ENCODE data around the gene TMEM184B. TPM values are rescaled to one million over a fixed set of nuclear protein-coding genes. Genes with fewer than 3 reads are reported as not detected.

Gene TMEM184B
- total and polyA plus RNA-seq, 4 donors: 7.5 to 12.6 (median 9.9) TPM

DNA sequence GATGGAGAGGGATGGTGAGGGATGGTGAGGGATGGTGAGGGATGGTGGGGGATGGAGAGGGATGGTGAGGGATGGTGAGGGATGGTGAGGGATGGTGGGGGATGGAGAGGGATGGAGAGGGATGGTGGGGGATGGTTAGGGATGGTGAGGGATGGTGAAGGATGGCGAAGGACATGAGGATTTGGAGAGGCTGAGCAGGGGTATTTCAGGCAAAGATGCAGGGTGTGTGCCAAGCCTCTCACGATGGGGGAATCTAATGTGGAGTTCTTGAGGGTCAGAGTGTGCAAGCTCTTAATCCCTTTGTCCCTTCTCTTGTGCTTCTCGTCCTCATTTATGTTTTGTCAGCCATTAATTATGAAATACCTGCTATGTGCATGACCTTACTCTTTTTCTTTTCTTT is 83.7 kb downstream of the TMEM184B start:
- TF ChIP-seq RXRA (IDR thresholded peaks at IDR 0.05): no peak
- no peak for TF ChIP-seq TAF1 (conservative IDR thresholded peaks at IDR 0.05)
- no peak for TF ChIP-seq RAD21 (IDR thresholded peaks at IDR 0.05)
- H3K4me3 ChIP-seq (ENCODE audit: low read depth in 1 of 3, low read length in 3 of 3): no peak overlapping the region
- no peak overlapping the region for H3K27ac ChIP-seq (ENCODE audit: low read depth in 1 of 2, low read length in 2 of 2)
- H3K9ac ChIP-seq (ENCODE audit: low read depth in 1 of 2, low read length in 2 of 2): no peak overlapping the region
- no peaks in the 10 kb centered on the region for H3K27me3 ChIP-seq (ENCODE audit: control insufficient read depth in 4 of 4, insufficient read depth in 4 of 4, low read length in 3 of 4)
- H3K36me3 ChIP-seq (ENCODE audit: control insufficient read depth in 4 of 4, insufficient read depth in 3 of 4, low read depth in 1 of 4, low read length in 3 of 4): no peaks in the 10 kb centered on the region
- no peak for DNase-seq (ENCODE audit: low spot score)
- WGBS: 82% methylated on average over 3 of the region's 3 CpGs
- H3K9me3 ChIP-seq (ENCODE audit: control insufficient read depth in 4 of 4, low read length in 3 of 4): no peaks in the 10 kb centered on the region
- H3K4me1 ChIP-seq (ENCODE audit: control insufficient read depth in 4 of 4, insufficient read depth in 4 of 4, low read length in 3 of 4): peaks cover 19 to 44% (median 32%) of the 10 kb centered on the region in 4 donors

DNA sequence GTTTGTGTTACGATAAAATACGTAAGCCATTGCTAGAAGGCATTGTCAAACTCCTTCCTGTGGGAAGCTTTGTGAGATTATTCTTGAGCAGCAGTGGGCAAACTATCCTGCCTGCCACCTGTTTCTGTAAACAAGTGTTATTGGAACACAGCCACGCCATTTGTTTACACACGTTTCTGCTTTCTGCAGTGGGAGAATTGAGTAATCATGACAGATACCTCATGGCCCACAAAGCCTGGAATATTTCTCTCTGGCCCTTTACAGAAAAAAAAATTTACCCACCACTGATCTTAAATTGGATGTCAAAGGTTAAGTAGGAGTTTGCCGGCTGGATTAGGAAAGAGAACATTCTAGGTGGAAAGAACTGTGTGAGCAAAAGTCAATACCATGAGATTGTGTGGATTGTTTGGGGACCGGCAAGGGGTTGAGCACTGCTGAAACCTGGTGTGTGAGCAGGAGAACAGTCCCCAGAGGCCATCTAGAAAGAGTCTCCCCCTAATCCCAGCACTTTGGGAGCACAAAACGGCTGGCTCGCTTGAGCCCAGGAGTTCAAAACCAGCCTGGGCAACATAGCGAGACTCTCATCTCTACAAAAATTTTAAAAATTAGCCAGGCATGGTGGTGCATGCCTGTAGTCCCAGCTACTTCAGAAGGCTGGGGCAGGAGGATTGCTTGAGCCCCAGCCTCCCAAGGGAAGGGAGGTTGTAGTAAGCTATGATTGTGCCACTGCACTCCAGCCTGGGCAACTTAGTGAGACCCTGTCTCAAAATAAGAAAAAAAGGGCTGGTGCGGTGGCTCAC is 85.2 kb downstream of the TMEM184B start:
- no peaks in the 10 kb centered on the region for H3K36me3 ChIP-seq (ENCODE audit: control insufficient read depth in 4 of 4, insufficient read depth in 3 of 4, low read depth in 1 of 4, low read length in 3 of 4)
- H3K27me3 ChIP-seq (ENCODE audit: control insufficient read depth in 4 of 4, insufficient read depth in 4 of 4, low read length in 3 of 4): no peaks in the 10 kb centered on the region
- no peak for DNase-seq (ENCODE audit: low spot score)
- peaks cover 12 to 35% (median 25%) of the 10 kb centered on the region in 4 donors for H3K4me1 ChIP-seq (ENCODE audit: control insufficient read depth in 4 of 4, insufficient read depth in 4 of 4, low read length in 3 of 4)
- peak overlapping the region; percentile 85 to 91 for H3K27ac ChIP-seq (ENCODE audit: low read depth in 1 of 2, low read length in 2 of 2)
- H3K9ac ChIP-seq (ENCODE audit: low read depth in 1 of 2, low read length in 2 of 2): peak overlapping the region; percentile 21 to 43
- no peaks in the 10 kb centered on the region for H3K9me3 ChIP-seq (ENCODE audit: control insufficient read depth in 4 of 4, low read length in 3 of 4)
- peak; percentile 97 for TF ChIP-seq FOXA2 (IDR thresholded peaks at IDR 0.05)
- TF ChIP-seq NR2F2 (IDR thresholded peaks at IDR 0.05): peak; percentile 94
- TF ChIP-seq HNF4A (conservative IDR thresholded peaks at IDR 0.05): peak; percentile 80 to 89
- peak; percentile 57 to 92 for TF ChIP-seq EGR1 (IDR thresholded peaks at IDR 0.05; ENCODE audit: low read depth in 2 of 2)
- peak; percentile 62 to 65 for TF ChIP-seq RAD21 (IDR thresholded peaks at IDR 0.05)
- peak; percentile 83 for TF ChIP-seq YY1 (IDR thresholded peaks at IDR 0.05)
- TF ChIP-seq SP1 (IDR thresholded peaks at IDR 0.05): peak; percentile 90
- TF ChIP-seq, protein P1, sequence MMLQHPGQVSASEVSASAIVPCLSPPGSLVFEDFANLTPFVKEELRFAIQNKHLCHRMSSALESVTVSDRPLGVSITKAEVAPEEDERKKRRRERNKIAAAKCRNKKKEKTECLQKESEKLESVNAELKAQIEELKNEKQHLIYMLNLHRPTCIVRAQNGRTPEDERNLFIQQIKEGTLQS (IDR thresholded peaks at IDR 0.05): peak; percentile 87
- peak; percentile 68 for TF ChIP-seq REST (IDR thresholded peaks at IDR 0.05)
- no peak for TF ChIP-seq HNF4G (IDR thresholded peaks at IDR 0.05)
- TF ChIP-seq FOXA1 (IDR thresholded peaks at IDR 0.05): peak; percentile 88
- TF ChIP-seq, protein P2, sequence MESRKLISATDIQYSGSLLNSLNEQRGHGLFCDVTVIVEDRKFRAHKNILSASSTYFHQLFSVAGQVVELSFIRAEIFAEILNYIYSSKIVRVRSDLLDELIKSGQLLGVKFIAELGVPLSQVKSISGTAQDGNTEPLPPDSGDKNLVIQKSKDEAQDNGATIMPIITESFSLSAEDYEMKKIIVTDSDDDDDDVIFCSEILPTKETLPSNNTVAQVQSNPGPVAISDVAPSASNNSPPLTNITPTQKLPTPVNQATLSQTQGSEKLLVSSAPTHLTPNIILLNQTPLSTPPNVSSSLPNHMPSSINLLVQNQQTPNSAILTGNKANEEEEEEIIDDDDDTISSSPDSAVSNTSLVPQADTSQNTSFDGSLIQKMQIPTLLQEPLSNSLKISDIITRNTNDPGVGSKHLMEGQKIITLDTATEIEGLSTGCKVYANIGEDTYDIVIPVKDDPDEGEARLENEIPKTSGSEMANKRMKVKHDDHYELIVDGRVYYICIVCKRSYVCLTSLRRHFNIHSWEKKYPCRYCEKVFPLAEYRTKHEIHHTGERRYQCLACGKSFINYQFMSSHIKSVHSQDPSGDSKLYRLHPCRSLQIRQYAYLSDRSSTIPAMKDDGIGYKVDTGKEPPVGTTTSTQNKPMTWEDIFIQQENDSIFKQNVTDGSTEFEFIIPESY (IDR thresholded peaks at IDR 0.05): peak; percentile 88
- peak; percentile 88 to 98 for TF ChIP-seq JUND (IDR thresholded peaks at IDR 0.05)
- TF ChIP-seq RXRA (IDR thresholded peaks at IDR 0.05): peak; percentile 91 to 98
- no peak for TF ChIP-seq CTCF (IDR thresholded peaks at IDR 0.05; ENCODE audit: low read depth, low read length, missing input control)
- TF ChIP-seq TAF1 (conservative IDR thresholded peaks at IDR 0.05): no peak
- TF ChIP-seq GABPA (IDR thresholded peaks at IDR 0.05 in 1 of 2, conservative IDR thresholded peaks at IDR 0.05 in 1 of 2): peak in 1 of 2 donors; percentile 69
- TF ChIP-seq, protein P3, sequence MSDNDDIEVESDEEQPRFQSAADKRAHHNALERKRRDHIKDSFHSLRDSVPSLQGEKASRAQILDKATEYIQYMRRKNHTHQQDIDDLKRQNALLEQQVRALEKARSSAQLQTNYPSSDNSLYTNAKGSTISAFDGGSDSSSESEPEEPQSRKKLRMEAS (IDR thresholded peaks at IDR 0.05): peak; percentile 98
- H3K4me3 ChIP-seq (ENCODE audit: low read depth in 1 of 3, low read length in 3 of 3): no peak overlapping the region
- WGBS: 33% methylated on average over 10 of the region's 10 CpGs

Data from liver (tissue), 9 donors.